Thyroid gland (tissue), 4 donors: ENCODE measurements around the gene FMC1. TPM values are rescaled to one million over a fixed set of nuclear protein-coding genes. Genes with fewer than 3 reads are reported as not detected.
"Not testable (repeated sequence)": the region's sequence is repeated elsewhere in the genome, so short reads cannot be mapped to it uniquely, and the experiment has no call there.

ENCODE experiments used
- DNase-seq, 2 donors: peaks; one replicate each; pipeline ENCODE4 v3.0.0-alpha.2; 2019
- H3K27ac ChIP-seq, 3 donors: fragments of 200-600 bp; sonication (generic); 1 replicate in 2 of 3; 2 replicates in 1 of 3; pipeline ENCODE4 v1.5.1; 2016 to 2019; ENCODE audit warnings: mild to moderate bottlenecking in 1 of 3, moderate library complexity in 1 of 3
- H3K27me3 ChIP-seq: fragments of 200-600 bp; sonication (generic); one replicate; pipeline ENCODE4 v1.5.1; 2019
- H3K36me3 ChIP-seq, 2 donors: fragments of 200-600 bp; sonication (generic); one replicate each; pipeline ENCODE4 v1.5.1; 2016 to 2019
- H3K4me1 ChIP-seq, 2 donors: fragments of 200-600 bp; sonication (generic); one replicate each; pipeline ENCODE4 v1.5.1; 2017 to 2019
- H3K4me3 ChIP-seq, 3 donors: fragments of 200-600 bp; sonication (generic); replicated peaks in 1 of 3; 1 replicate in 2 of 3; 2 replicates in 1 of 3; pipeline ENCODE4 v1.5.1; 2016; ENCODE audit warnings: mild to moderate bottlenecking in 1 of 3
- H3K9me3 ChIP-seq: fragments of 200-600 bp; sonication (generic); one replicate; pipeline ENCODE4 v1.5.1; 2017
- CTCF ChIP-seq, 6 experiments: fragments of 200-600 bp in 3 of 6; fragments of 450-650 bp in 3 of 6; sonication (generic) in 3 of 6; IDR thresholded peaks; one replicate each; pipeline ENCODE4 v1.5.1; 2016 to 2019; ENCODE audit warnings: antibody characterized with exemption in 6 of 6, mild to moderate bottlenecking in 2 of 6, inconsistent platforms in 1 of 6, moderate library complexity in 1 of 6
- POLR2A ChIP-seq, 2 donors: fragments of 450-650 bp; IDR thresholded peaks; one replicate each; pipeline ENCODE4 v1.6.1; 2017; ENCODE audit warnings: antibody characterized with exemption in 2 of 2, mild to moderate bottlenecking in 2 of 2, moderate library complexity in 1 of 2
- WGBS, 2 donors: methylation state at CpG; one replicate each; pipeline ENCODE4 v1.1.5; 2017; 5-methylcytosine and 5-hydroxymethylcytosine counted together
- intact Hi-C: fragments of 100-400 bp; cut with DNase I; formaldehyde crosslinking; loops from one replicate; pipeline ENCODE4 v1.15.1; 2023
- total RNA-seq, 4 donors: library from RNA; depleted of rRNA; stranded (reverse); fragments of >200 nt; gene quantifications; one replicate each; pipeline ENCODE4 v1.2.3, GENCODE V29; 2016

Gene FMC1
- total RNA-seq, 4 donors from 2014 or later: 11.9 to 26.4 (median 23.0) TPM

GRCh38 chr7:139321071-139321745 lies 19.9 kb upstream of the FMC1 start:
- WGBS, 2 donors: 56 to 70% methylated on average over 11 of the region's 11 CpGs
- H3K4me3 ChIP-seq: no peak overlapping the region
- TF ChIP-seq POLR2A (IDR thresholded peaks at IDR 0.05): no peak
- peak in 1 of 6 experiments; percentile 27 for TF ChIP-seq CTCF (IDR thresholded peaks at IDR 0.05)
- DNase-seq: no peak
- no peaks in the 10 kb centered on the region for H3K4me1 ChIP-seq
- no peaks in the 10 kb centered on the region for H3K9me3 ChIP-seq
- no peaks in the 10 kb centered on the region for H3K36me3 ChIP-seq
- no peaks in the 10 kb centered on the region for H3K27me3 ChIP-seq
- H3K27ac ChIP-seq: no peak overlapping the region
- intact Hi-C loops: no loop called here

- WGBS, 2 donors: 95 to 96% methylated on average over 11 of the region's 11 CpGs
- intact Hi-C loops: not testable (repeated sequence)
Measured at GRCh38 chr7:139324709-139325108, 16.4 kb upstream of the FMC1 start.

GRCh38 chr7:139328375-139328774 lies 12.8 kb upstream of the FMC1 start:
- 69 to 74% methylated on average over 2 of the region's 2 CpGs for WGBS, 2 donors
- TF ChIP-seq POLR2A (IDR thresholded peaks at IDR 0.05): no peak
- no peak for TF ChIP-seq CTCF (IDR thresholded peaks at IDR 0.05)

More at GRCh38 chr7:139324709-139325108, 16.4 kb upstream of the FMC1 start:
- H3K27ac ChIP-seq, H3K4me1 ChIP-seq, H3K4me3 ChIP-seq, H3K36me3 ChIP-seq, H3K27me3 ChIP-seq, DNase-seq, H3K9me3 ChIP-seq: not testable (repeated sequence)

GRCh38 chr7:139329119-139329518 lies 12.0 kb upstream of the FMC1 start:
- no peak for TF ChIP-seq POLR2A (IDR thresholded peaks at IDR 0.05)
- Histone ChIP-seq H3K36me3 (no peaks in the 10 kb centered on the region), H3K27me3 (no peaks in the 10 kb centered on the region), H3K4me1 (no peaks in the 10 kb centered on the region), H3K4me3 (no peak overlapping the region), H3K9me3 (no peaks in the 10 kb centered on the region), H3K27ac (no peak overlapping the region)
- intact Hi-C loops: no loop called here
- 62 to 69% methylated on average over 2 of the region's 2 CpGs for WGBS, 2 donors
- no peak for DNase-seq

More at GRCh38 chr7:139328375-139328774, 12.8 kb upstream of the FMC1 start:
- intact Hi-C loops: no loop called here
- Histone ChIP-seq H3K4me1 (no peaks in the 10 kb centered on the region), H3K4me3 (no peak overlapping the region), H3K27ac (no peak overlapping the region), H3K9me3 (no peaks in the 10 kb centered on the region), H3K36me3 (no peaks in the 10 kb centered on the region), H3K27me3 (no peaks in the 10 kb centered on the region)
- DNase-seq: no peak

GRCh38 chr7:139330333-139331030 lies 10.7 kb upstream of the FMC1 start:
- Histone ChIP-seq H3K36me3 (no peaks in the 10 kb centered on the region), H3K27me3 (no peaks in the 10 kb centered on the region), H3K4me1 (no peaks in the 10 kb centered on the region), H3K9me3 (no peaks in the 10 kb centered on the region), H3K4me3 (no peak overlapping the region), H3K27ac (no peak overlapping the region)
- intact Hi-C loops: no loop called here
- TF ChIP-seq CTCF (IDR thresholded peaks at IDR 0.05) (no peak), POLR2A (IDR thresholded peaks at IDR 0.05) (no peak)
- 81 to 86% methylated on average over 3 of the region's 3 CpGs for WGBS, 2 donors
- no peak for DNase-seq

GRCh38 chr7:139332697-139333359 lies 8.3 kb upstream of the FMC1 start:
- H3K4me3 ChIP-seq: no peak overlapping the region
- DNase-seq: no peak
- H3K27me3 ChIP-seq: no peaks in the 10 kb centered on the region
- no peak for TF ChIP-seq CTCF (IDR thresholded peaks at IDR 0.05)
- TF ChIP-seq POLR2A (IDR thresholded peaks at IDR 0.05): no peak
- no peaks in the 10 kb centered on the region for H3K36me3 ChIP-seq
- no peaks in the 10 kb centered on the region for H3K9me3 ChIP-seq
- intact Hi-C loops: no loop called here
- no peak overlapping the region for H3K27ac ChIP-seq
- 82 to 86% methylated on average over 5 of the region's 5 CpGs for WGBS, 2 donors
- H3K4me1 ChIP-seq: no peaks in the 10 kb centered on the region

- intact Hi-C loops, DNase-seq, H3K27ac ChIP-seq, H3K36me3 ChIP-seq, H3K4me3 ChIP-seq, H3K27me3 ChIP-seq, H3K4me1 ChIP-seq, H3K9me3 ChIP-seq: not testable (repeated sequence)
- 95 to 97% methylated on average over 13 of the region's 13 CpGs for WGBS, 2 donors
Measured at GRCh38 chr7:139333443-139333842, 7.7 kb upstream of the FMC1 start.
